ENCODE data around the gene OPN1MW. TPM values are rescaled to one million over a fixed set of nuclear protein-coding genes. Genes with fewer than 3 reads are reported as not detected.
"Not testable (repeated sequence)": the region's sequence is repeated elsewhere in the genome, so short reads cannot be mapped to it uniquely, and the experiment has no call there.

The OPN1MW gene
- not detected for total RNA-seq

- not testable (repeated sequence) for H3K27ac Mint-ChIP-seq; DNase-seq (ENCODE audit: low spot score in 2 of 2); H3K36me3 Mint-ChIP-seq; ATAC-seq; H3K9me3 Mint-ChIP-seq
Measured at GRCh38 chrX:154182296-154182695, at the start of gene OPN1MW. TSS of gene OPN1MW (plus strand) at chrX:154182596. CDS start at chrX:154182678, 82 bp downstream.

DNA sequence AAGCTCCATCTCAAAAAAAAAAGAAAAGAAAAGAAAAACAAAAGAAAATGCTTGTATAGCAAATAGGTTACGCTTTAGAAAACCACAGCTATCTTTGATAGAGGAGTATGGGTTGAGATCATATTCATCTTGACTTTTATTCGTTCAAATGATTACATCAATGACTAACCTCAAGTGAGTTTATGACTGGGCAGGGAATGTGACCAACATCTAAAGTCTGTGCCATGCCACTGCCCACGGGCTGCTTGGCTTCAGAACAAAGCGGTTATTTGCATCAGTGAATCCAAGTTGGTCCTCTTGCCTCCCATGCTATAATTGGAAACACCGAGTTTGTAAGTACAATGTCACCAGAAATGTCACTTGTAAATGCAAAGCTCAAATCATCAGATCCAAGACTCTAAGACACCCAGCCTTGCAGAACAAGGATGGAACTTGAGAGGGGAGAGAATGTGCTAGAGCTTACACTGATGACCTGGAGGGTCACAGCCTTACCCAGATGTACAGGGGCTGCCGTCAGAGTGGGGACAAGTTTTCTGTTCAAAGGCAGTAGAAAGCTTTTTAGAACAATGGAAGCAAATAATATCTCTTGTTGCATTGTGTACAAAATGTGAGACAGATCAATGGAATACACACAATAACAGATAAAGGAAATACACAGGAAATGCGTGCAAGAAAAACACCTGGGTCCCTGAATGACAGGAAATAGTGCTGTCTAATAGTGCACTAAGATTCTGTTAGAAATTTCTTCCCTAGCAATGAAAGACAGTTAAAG is 46.8 kb upstream of the OPN1MW start:
- DNase-seq (ENCODE audit: low spot score in 2 of 2) (peak in 1 of 2 donors; percentile 11), ATAC-seq (peak; percentile 79 to 81)
- H3K9me3 Mint-ChIP-seq = no peaks in the 10 kb centered on the region
- no peak overlapping the region for H3K27ac Mint-ChIP-seq
- H3K36me3 Mint-ChIP-seq = no peaks in the 10 kb centered on the region

DNA sequence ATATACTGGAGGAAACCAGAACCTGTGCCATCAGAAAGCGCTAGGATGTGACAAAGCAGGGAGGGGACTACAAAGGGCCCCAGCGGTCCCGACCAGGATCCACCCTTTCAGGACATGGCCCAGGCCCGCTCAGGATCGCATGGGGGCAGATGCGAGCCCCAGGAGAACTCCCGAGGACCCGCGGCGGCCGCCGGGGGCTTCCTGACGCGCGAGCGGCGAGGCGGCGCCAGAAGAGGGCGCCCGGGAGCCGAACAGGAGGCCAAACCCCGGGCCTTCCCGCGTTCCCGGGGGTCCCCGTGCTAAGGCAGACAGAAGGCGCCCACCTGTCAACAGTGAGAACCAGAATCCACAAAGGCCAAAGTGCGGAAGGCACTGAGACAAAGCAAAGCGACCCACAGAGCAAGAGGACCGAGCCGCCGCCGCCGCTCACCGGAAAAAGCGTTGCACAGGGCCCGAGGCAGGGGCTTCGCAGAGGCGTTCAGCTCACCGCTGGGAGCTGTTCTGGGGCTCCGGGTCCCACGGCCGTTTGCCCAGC is 45.7 kb upstream of the OPN1MW start:
- Mint-ChIP-seq H3K9me3 (no peaks in the 10 kb centered on the region), H3K27ac (peak overlapping the region; percentile 81 to 98), H3K36me3 (no peaks in the 10 kb centered on the region)
- peak; percentile 65 to 78 for DNase-seq (ENCODE audit: low spot score in 2 of 2)
- ATAC-seq = peak; percentile 81 to 86

DNA sequence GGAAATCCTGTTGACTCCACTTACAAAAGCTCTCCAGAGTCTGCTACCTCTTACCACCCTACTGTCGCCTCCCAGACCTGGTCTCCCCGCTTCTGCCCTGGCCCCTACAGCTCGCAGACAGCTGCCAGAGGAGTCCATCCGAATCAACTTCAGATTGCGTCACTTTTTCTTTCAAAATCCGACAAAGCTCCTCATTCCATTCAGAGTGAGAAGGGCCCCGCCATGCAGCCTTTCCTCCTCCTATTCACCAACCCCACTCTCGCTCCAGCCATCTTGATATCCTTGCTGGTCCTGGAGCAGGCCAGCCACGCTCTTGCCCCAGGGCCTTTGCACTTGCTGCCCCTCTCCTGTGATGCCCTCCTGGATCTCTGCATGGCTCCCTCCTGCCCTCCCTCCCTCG is 43.5 kb upstream of the OPN1MW start:
- peak overlapping the region in 1 of 2 donors; percentile 69 for H3K27ac Mint-ChIP-seq
- H3K9me3 Mint-ChIP-seq = no peaks in the 10 kb centered on the region
- no peak for DNase-seq (ENCODE audit: low spot score in 2 of 2)
- no peak for ATAC-seq
- H3K36me3 Mint-ChIP-seq = no peaks in the 10 kb centered on the region

DNA sequence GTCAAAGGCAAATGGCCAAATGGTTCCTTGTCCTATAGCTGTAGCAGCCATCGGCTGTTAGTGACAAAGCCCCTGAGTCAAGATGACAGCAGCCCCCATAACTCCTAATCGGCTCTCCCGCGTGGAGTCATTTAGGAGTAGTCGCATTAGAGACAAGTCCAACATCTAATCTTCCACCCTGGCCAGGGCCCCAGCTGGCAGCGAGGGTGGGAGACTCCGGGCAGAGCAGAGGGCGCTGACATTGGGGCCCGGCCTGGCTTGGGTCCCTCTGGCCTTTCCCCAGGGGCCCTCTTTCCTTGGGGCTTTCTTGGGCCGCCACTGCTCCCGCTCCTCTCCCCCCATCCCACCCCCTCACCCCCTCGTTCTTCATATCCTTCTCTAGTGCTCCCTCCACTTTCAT is 42.2 kb upstream of the OPN1MW start:
- ATAC-seq (no peak), DNase-seq (ENCODE audit: low spot score in 2 of 2) (no peak)
- Mint-ChIP-seq H3K27ac (no peak overlapping the region), H3K36me3 (no peaks in the 10 kb centered on the region), H3K9me3 (no peaks in the 10 kb centered on the region)

GRCh38 chrX:154140742-154141141 is 41.7 kb upstream of the OPN1MW start:
- no peak for DNase-seq (ENCODE audit: low spot score in 2 of 2)
- H3K9me3 Mint-ChIP-seq = no peaks in the 10 kb centered on the region
- ATAC-seq = no peak
- H3K36me3 Mint-ChIP-seq = no peaks in the 10 kb centered on the region
- no peak overlapping the region for H3K27ac Mint-ChIP-seq

- no peaks in the 10 kb centered on the region for H3K9me3 Mint-ChIP-seq
- no peak for DNase-seq (ENCODE audit: low spot score in 2 of 2)
- ATAC-seq = no peak
- H3K36me3 Mint-ChIP-seq = no peaks in the 10 kb centered on the region
- no peak overlapping the region for H3K27ac Mint-ChIP-seq
Measured at GRCh38 chrX:154142386-154142785, 40.0 kb upstream of the OPN1MW start.

GRCh38 chrX:154142950-154143745 is 39.2 kb upstream of the OPN1MW start:
- Mint-ChIP-seq H3K36me3 (no peaks in the 10 kb centered on the region), H3K9me3 (no peaks in the 10 kb centered on the region), H3K27ac (no peak overlapping the region)
- ATAC-seq (no peak), DNase-seq (ENCODE audit: low spot score in 2 of 2) (no peak)

GRCh38 chrX:154144010-154144409 is 38.4 kb upstream of the OPN1MW start, which contains the start of gene OPN1LW:
TSS of gene OPN1LW (plus strand) at chrX:154144243. CDS start at chrX:154144284, 41 bp downstream.
- not testable (repeated sequence) for ATAC-seq; H3K36me3 Mint-ChIP-seq; H3K9me3 Mint-ChIP-seq; DNase-seq (ENCODE audit: low spot score in 2 of 2); H3K27ac Mint-ChIP-seq

GRCh38 chrX:154151030-154151429 is 31.4 kb upstream of the OPN1MW start:
- not testable (repeated sequence) for H3K9me3 Mint-ChIP-seq; H3K36me3 Mint-ChIP-seq; ATAC-seq; DNase-seq (ENCODE audit: low spot score in 2 of 2); H3K27ac Mint-ChIP-seq

DNA sequence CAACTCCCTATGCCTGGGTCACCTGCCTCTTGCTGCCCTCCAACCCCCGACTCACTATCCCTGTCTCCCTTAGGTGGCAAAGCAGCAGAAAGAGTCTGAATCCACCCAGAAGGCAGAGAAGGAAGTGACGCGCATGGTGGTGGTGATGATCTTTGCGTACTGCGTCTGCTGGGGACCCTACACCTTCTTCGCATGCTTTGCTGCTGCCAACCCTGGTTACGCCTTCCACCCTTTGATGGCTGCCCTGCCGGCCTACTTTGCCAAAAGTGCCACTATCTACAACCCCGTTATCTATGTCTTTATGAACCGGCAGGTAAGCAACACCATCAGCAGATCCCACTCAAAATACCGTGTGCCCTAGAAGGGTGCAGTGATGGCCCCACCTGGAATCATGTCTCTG is 26.2 kb upstream of the OPN1MW start:
- H3K36me3 Mint-ChIP-seq; DNase-seq (ENCODE audit: low spot score in 2 of 2); ATAC-seq; H3K27ac Mint-ChIP-seq; H3K9me3 Mint-ChIP-seq: not testable (repeated sequence)

GRCh38 chrX:154157207-154157606 is 25.2 kb upstream of the OPN1MW start:
- not testable (repeated sequence) for DNase-seq (ENCODE audit: low spot score in 2 of 2); ATAC-seq; H3K27ac Mint-ChIP-seq; H3K36me3 Mint-ChIP-seq; H3K9me3 Mint-ChIP-seq

DNA sequence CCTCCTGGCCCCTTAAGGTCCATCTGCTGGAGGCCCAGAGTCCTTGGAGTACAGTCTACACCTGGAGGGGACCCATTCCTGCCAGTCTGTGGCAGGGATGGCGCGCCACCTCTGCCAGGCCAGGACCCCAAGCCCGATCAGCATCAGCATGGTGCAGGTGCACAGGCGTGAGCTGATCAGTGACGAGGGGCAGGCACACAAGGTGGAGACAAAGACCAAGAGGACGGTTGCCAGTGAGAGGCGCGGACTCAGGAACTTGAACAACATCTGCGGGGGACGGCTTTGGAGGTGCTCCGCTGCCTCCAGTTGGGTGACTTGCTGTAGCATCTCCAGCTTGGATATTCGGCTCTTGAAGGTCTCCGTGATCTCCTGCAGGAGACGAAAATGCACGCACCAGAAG is 23.1 kb upstream of the OPN1MW start:
- not testable (repeated sequence) for H3K9me3 Mint-ChIP-seq; ATAC-seq; DNase-seq (ENCODE audit: low spot score in 2 of 2); H3K27ac Mint-ChIP-seq; H3K36me3 Mint-ChIP-seq

- DNase-seq (ENCODE audit: low spot score in 2 of 2); ATAC-seq; H3K27ac Mint-ChIP-seq; H3K36me3 Mint-ChIP-seq; H3K9me3 Mint-ChIP-seq: not testable (repeated sequence)
Measured at GRCh38 chrX:154164902-154165301, 17.5 kb upstream of the OPN1MW start.

GRCh38 chrX:154168384-154168783 is 14.0 kb upstream of the OPN1MW start:
- DNase-seq (ENCODE audit: low spot score in 2 of 2); H3K27ac Mint-ChIP-seq; H3K36me3 Mint-ChIP-seq; ATAC-seq; H3K9me3 Mint-ChIP-seq: not testable (repeated sequence)

DNA sequence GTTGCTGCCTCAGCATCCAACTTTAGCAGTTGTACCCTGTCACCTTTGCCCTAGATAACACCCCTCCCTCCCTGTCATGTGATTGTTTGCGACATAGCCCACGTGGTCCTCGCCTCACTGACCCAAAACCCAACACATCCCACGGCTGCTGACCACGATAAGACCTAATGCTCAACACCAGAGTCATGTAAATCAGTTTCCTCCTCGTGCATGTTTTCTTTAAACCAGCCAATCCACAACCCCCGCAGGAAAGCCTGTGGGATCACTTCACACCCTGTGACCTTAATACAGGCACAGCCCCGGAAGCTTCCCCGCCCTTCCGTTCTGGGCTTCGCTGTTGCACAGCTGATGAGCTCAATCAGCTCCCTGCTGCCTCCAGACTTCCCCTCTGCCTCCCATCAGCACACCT is 9.9 kb upstream of the OPN1MW start:
- not testable (repeated sequence) for DNase-seq (ENCODE audit: low spot score in 2 of 2); H3K9me3 Mint-ChIP-seq; H3K36me3 Mint-ChIP-seq; H3K27ac Mint-ChIP-seq
- peak; percentile 99 to 100 for ATAC-seq

DNA sequence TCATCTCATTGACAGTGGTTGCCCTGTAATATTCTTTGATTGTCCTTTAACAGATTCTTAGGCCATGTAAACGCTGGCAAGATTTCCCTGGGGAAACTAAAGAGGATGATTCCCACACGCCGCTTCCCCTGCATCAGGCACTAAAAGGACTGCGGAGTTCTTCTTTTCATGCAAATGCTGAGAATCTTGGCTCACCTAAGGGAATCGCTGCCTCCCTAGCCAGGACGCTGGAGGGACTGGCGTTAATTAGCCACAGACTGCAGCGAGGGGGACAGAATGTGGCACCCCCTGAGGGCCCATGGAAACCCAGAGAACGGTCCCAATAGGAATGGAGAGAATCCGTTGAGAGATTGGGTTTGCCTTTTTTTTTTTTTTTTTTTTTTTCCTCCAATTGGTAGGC is 8.0 kb upstream of the OPN1MW start:
- not testable (repeated sequence) for H3K27ac Mint-ChIP-seq; ATAC-seq; H3K36me3 Mint-ChIP-seq; DNase-seq (ENCODE audit: low spot score in 2 of 2); H3K9me3 Mint-ChIP-seq
